Islet precursor cell (in vitro differentiated cells): Measurements from ENCODE around the gene GJB4.

Source experiments
- DNase-seq: peaks from one replicate; pipeline ENCODE4 v3.0.0-alpha.2; 2018

The GJB4 gene

GRCh38 chr1:34779962-34780361 is 20.4 kb downstream of the GJB4 start:
- no peak for DNase-seq

GRCh38 chr1:34780528-34780927 is 21.0 kb downstream of the GJB4 start:
- no peak for DNase-seq

GRCh38 chr1:34781071-34781843 is 21.7 kb downstream of the GJB4 start, which contains the start of gene GJB3:
Gene GJB3, plus strand, starts transcription at chr1:34781214. Its CDS starts 3,549 bp downstream, at chr1:34784763.
- DNase-seq: peak; percentile 65

GRCh38 chr1:34781844-34782391 is 22.4 kb downstream of the GJB4 start:
- DNase-seq: peak; percentile 64

GRCh38 chr1:34784751-34785221 is 25.2 kb downstream of the GJB4 start:
- DNase-seq: peak; percentile 41

- DNase-seq: peak; percentile 42
Measured at GRCh38 chr1:34785231-34785874, 25.8 kb downstream of the GJB4 start.

- peak; percentile 42 for DNase-seq
Measured at GRCh38 chr1:34785875-34786470, 26.4 kb downstream of the GJB4 start.

GRCh38 chr1:34786521-34787325 is 27.2 kb downstream of the GJB4 start:
- DNase-seq: peak; percentile 85

- DNase-seq: peak; percentile 70
Measured at GRCh38 chr1:34787461-34788420, 28.2 kb downstream of the GJB4 start.

- DNase-seq: no peak
Measured at GRCh38 chr1:34790985-34791384, 31.4 kb downstream of the GJB4 start.

- DNase-seq: no peak
Measured at GRCh38 chr1:34792424-34792823, 32.9 kb downstream of the GJB4 start.

- DNase-seq: no peak
Measured at GRCh38 chr1:34792868-34793727, 33.6 kb downstream of the GJB4 start, which contains the start of gene GJA4. Gene GJA4, plus strand, starts transcription at chr1:34792999. Its CDS starts 1,215 bp downstream, at chr1:34794214.

- no peak for DNase-seq
Measured at GRCh38 chr1:34794001-34794789, 34.7 kb downstream of the GJB4 start.

- DNase-seq: no peak
Measured at GRCh38 chr1:34794790-34795180, 35.2 kb downstream of the GJB4 start.

GRCh38 chr1:34795916-34796315 is 36.4 kb downstream of the GJB4 start:
- no peak for DNase-seq

GRCh38 chr1:34796990-34797389 is 37.5 kb downstream of the GJB4 start:
- no peak for DNase-seq

- no peak for DNase-seq
Measured at GRCh38 chr1:34800214-34800613, 40.7 kb downstream of the GJB4 start.

GRCh38 chr1:34803770-34804169 is 44.2 kb downstream of the GJB4 start:
- DNase-seq: no peak

- DNase-seq: no peak
Measured at GRCh38 chr1:34806396-34806795, 46.9 kb downstream of the GJB4 start.
